ENCODE data around the gene DGKG.

DNA sequence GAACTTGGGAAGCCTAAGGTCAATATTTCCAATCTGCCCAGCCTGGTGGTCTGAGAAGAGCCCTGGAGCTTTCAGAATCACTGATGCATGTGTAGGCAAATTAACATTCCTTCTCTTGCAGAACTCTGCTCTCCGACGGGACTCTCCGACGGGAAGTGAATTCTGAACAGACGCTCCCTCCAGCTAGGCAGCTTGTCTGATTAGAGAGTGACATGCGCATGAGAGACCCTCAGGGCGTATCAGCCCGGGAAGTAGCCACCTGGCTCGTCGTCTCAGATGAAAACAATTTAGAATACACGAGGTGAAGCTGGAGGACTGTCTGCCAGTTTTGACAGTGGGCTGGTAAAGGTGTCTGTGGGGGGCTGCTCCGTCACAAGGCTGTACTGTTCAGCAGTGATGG, 103.1 kb downstream of the DGKG start:
- TF ChIP-seq, protein P1, sequence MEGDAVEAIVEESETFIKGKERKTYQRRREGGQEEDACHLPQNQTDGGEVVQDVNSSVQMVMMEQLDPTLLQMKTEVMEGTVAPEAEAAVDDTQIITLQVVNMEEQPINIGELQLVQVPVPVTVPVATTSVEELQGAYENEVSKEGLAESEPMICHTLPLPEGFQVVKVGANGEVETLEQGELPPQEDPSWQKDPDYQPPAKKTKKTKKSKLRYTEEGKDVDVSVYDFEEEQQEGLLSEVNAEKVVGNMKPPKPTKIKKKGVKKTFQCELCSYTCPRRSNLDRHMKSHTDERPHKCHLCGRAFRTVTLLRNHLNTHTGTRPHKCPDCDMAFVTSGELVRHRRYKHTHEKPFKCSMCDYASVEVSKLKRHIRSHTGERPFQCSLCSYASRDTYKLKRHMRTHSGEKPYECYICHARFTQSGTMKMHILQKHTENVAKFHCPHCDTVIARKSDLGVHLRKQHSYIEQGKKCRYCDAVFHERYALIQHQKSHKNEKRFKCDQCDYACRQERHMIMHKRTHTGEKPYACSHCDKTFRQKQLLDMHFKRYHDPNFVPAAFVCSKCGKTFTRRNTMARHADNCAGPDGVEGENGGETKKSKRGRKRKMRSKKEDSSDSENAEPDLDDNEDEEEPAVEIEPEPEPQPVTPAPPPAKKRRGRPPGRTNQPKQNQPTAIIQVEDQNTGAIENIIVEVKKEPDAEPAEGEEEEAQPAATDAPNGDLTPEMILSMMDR (conservative IDR thresholded peaks at IDR 0.05; ENCODE audit: low read length): no peak
- no peak for TF ChIP-seq EZH2phosphoT487 (IDR thresholded peaks at IDR 0.05; ENCODE audit: borderline replicate concordance)
